ENCODE measurements around the gene RBMS3. TPM values are rescaled to one million over a fixed set of nuclear protein-coding genes. Genes with fewer than 3 reads are reported as not detected.

Gene RBMS3
- total and polyA plus RNA-seq, 2 of the 8 experiments (the other 6 are each of a cell fraction or from before 2014, with no cell fraction given): 3.7 to 6.9 TPM

DNA sequence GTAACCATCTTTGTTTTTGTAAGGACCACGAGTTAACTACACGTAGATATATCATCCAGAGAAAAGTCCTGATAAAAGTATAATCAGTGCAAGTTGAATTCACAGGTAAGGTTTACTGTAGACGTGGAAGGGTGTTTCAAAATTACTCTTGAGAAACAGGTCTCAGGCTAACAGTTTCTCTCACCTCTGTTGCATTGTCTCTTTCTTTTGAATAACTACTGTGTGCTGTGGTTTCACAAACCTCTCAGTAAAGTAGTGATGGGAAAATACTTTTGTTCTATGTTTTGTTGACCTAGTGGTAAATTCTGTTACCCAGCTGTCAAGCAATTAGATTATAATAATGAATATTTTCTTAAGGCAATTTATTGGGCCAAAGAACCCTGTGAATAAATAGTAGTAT lies 75.2 kb downstream of the RBMS3 start (continued):
- no peak for TF ChIP-seq NANOG (IDR thresholded peaks at IDR 0.05; ENCODE audit: insufficient read depth, low read depth, low read length, poor library complexity, severe bottlenecking)
- no peak for TF ChIP-seq PHF8 (conservative IDR thresholded peaks at IDR 0.05; ENCODE audit: low read depth, low read length)
- no peak for TF ChIP-seq GTF2F1 (IDR thresholded peaks at IDR 0.05; ENCODE audit: borderline replicate concordance, low read depth, low read length)
- TF ChIP-seq, protein P1, sequence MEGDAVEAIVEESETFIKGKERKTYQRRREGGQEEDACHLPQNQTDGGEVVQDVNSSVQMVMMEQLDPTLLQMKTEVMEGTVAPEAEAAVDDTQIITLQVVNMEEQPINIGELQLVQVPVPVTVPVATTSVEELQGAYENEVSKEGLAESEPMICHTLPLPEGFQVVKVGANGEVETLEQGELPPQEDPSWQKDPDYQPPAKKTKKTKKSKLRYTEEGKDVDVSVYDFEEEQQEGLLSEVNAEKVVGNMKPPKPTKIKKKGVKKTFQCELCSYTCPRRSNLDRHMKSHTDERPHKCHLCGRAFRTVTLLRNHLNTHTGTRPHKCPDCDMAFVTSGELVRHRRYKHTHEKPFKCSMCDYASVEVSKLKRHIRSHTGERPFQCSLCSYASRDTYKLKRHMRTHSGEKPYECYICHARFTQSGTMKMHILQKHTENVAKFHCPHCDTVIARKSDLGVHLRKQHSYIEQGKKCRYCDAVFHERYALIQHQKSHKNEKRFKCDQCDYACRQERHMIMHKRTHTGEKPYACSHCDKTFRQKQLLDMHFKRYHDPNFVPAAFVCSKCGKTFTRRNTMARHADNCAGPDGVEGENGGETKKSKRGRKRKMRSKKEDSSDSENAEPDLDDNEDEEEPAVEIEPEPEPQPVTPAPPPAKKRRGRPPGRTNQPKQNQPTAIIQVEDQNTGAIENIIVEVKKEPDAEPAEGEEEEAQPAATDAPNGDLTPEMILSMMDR (IDR thresholded peaks at IDR 0.05; ENCODE audit: control extremely low read depth in 1 of 3, insufficient read depth in 1 of 3, low read depth in 1 of 3, low read length in 3 of 3): no peak
- TF ChIP-seq ASH2L (IDR thresholded peaks at IDR 0.05; ENCODE audit: low read length): no peak
- no peak for TF ChIP-seq RNF2 (IDR thresholded peaks at IDR 0.05; ENCODE audit: borderline replicate concordance, low read depth, low read length, missing control alignments, poor library complexity, severe bottlenecking)
- TF ChIP-seq, protein P2, sequence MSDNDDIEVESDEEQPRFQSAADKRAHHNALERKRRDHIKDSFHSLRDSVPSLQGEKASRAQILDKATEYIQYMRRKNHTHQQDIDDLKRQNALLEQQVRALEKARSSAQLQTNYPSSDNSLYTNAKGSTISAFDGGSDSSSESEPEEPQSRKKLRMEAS (IDR thresholded peaks at IDR 0.05): no peak
- no peak for TF ChIP-seq CBX5 (IDR thresholded peaks at IDR 0.05; ENCODE audit: low read depth, low read length)
- no peak for TF ChIP-seq CHD1 (IDR thresholded peaks at IDR 0.05; ENCODE audit: low read depth, low read length)
- TF ChIP-seq, protein P3, sequence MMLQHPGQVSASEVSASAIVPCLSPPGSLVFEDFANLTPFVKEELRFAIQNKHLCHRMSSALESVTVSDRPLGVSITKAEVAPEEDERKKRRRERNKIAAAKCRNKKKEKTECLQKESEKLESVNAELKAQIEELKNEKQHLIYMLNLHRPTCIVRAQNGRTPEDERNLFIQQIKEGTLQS (IDR thresholded peaks at IDR 0.05; ENCODE audit: insufficient read depth, low read depth, low read length): no peak
- no peak for TF ChIP-seq RXRA (IDR thresholded peaks at IDR 0.05; ENCODE audit: insufficient read depth, low read depth, low read length)
- no peak for TF ChIP-seq SP4 (IDR thresholded peaks at IDR 0.05; ENCODE audit: low read length)
- no peak for TF ChIP-seq KDM4A (IDR thresholded peaks at IDR 0.05; ENCODE audit: low read depth, low read length, severe bottlenecking)
